ENCODE data around the gene SDK1. TPM values are rescaled to one million over a fixed set of nuclear protein-coding genes. Genes with fewer than 3 reads are reported as not detected.

Gene SDK1
- total and polyA plus RNA-seq, 2 donors (not counting 3 experiments of a cell fraction or from before 2014, with no cell fraction given) = 1.6 to 3.9 TPM

- ChIA-PET POLR2A (no interaction called here), CTCF (no interaction called here)
- Histone ChIP-seq H3K9me3 (replicated peaks; ENCODE audit: control insufficient read depth, insufficient read depth, low read length) (no peaks in the 10 kb centered on the region), H3K4me2 (ENCODE audit: insufficient read depth, low read length) (no peak overlapping the region), H2AFZ (ENCODE audit: low read depth, low read length) (no peak overlapping the region), H4K20me1 (replicated peaks; ENCODE audit: control insufficient read depth, extremely low read depth, insufficient read depth, low read length) (no peaks in the 10 kb centered on the region), H3K4me1 (ENCODE audit: control insufficient read depth, extremely low read depth, insufficient read depth, low read length) (peaks cover 16% of the 10 kb centered on the region), H3K27ac (ENCODE audit: insufficient read depth, low read depth, low read length) (no peak overlapping the region), H3K79me2 (ENCODE audit: control insufficient read depth, insufficient read depth, low read length) (peaks cover 2% of the 10 kb centered on the region), H3K36me3 (ENCODE audit: control insufficient read depth in 2 of 2, extremely low read depth in 1 of 2, insufficient read depth in 2 of 2, low read length in 2 of 2) (no peaks in the 10 kb centered on the region), H3K27me3 (ENCODE audit: control insufficient read depth in 2 of 2, insufficient read depth in 2 of 2, low read length in 2 of 2) (no peaks in the 10 kb centered on the region), H3K9ac (replicated peaks; ENCODE audit: extremely low read depth, insufficient read depth, low read length) (no peak overlapping the region), H3K4me3 (replicated peaks in 1 of 3; ENCODE audit: insufficient read depth in 1 of 3, low read depth in 1 of 3, low read length in 3 of 3) (no peak overlapping the region), H3K9me1 (replicated peaks; ENCODE audit: control insufficient read depth, extremely low read depth, insufficient read depth, low read length) (no peaks in the 10 kb centered on the region)
- TF ChIP-seq CTCF (IDR thresholded peaks at IDR 0.05; ENCODE audit: extremely low read depth in 1 of 2, insufficient read depth in 1 of 2, low read depth in 1 of 2, low read length in 2 of 2) (no peak), POLR2A (IDR thresholded peaks at IDR 0.05; ENCODE audit: low read depth, low read length) (no peak), POLR2AphosphoS5 (IDR thresholded peaks at IDR 0.05; ENCODE audit: insufficient read depth, low read depth, low read length) (no peak), MYC (IDR thresholded peaks at IDR 0.05; ENCODE audit: low read depth, low read length) (no peak)
- intact Hi-C loops (cut with micrococcal nuclease) = no loop called here
- dilution Hi-C loops (cut with MboI; ENCODE audit: extremely low pct_ligation_motif_present, low sequenced_read_pairs) = no loop called here
- DNase-seq (ENCODE audit: low read depth, low spot score) = no peak
- FAIRE-seq = no peak
- BruUV-seq (replicated peaks) = no TSS peak
Observed at GRCh38 chr7:3432911-3433310, 131.9 kb downstream of the SDK1 start.

- POLR2A ChIA-PET = no interaction called here
Observed at GRCh38 chr7:3434611-3435010, 133.6 kb downstream of the SDK1 start.

More at GRCh38 chr7:3434611-3435010, 133.6 kb downstream of the SDK1 start:
- H3K9me1 ChIP-seq (replicated peaks; ENCODE audit: control insufficient read depth, extremely low read depth, insufficient read depth, low read length) = no peaks in the 10 kb centered on the region
- H3K27ac ChIP-seq (ENCODE audit: insufficient read depth, low read depth, low read length) = no peak overlapping the region
- FAIRE-seq = no peak
- TF ChIP-seq GATA2 (IDR thresholded peaks at IDR 0.05; ENCODE audit: insufficient read depth, insufficient read length, low read depth, low read length) (no peak), POLR2A (IDR thresholded peaks at IDR 0.05; ENCODE audit: low read depth, low read length) (no peak), CTCF (IDR thresholded peaks at IDR 0.05; ENCODE audit: extremely low read depth in 1 of 2, insufficient read depth in 1 of 2, low read depth in 1 of 2, low read length in 2 of 2) (no peak), MYC (IDR thresholded peaks at IDR 0.05; ENCODE audit: low read depth, low read length) (no peak), MAX (IDR thresholded peaks at IDR 0.05; ENCODE audit: insufficient read depth, insufficient read length) (no peak), EZH2 (IDR thresholded peaks at IDR 0.05; ENCODE audit: borderline replicate concordance, low read depth, low read length, severe bottlenecking) (no peak), FOS (IDR thresholded peaks at IDR 0.05; ENCODE audit: borderline replicate concordance, insufficient read depth, low read length) (no peak), POLR2AphosphoS5 (IDR thresholded peaks at IDR 0.05; ENCODE audit: insufficient read depth, low read depth, low read length) (no peak), JUN (IDR thresholded peaks at IDR 0.05; ENCODE audit: borderline replicate concordance, insufficient read depth, insufficient read length, low read depth) (no peak)
- DNase-seq (ENCODE audit: low read depth, low spot score) = no peak
- H3K27me3 ChIP-seq (ENCODE audit: control insufficient read depth in 2 of 2, insufficient read depth in 2 of 2, low read length in 2 of 2) = no peaks in the 10 kb centered on the region
- H3K9ac ChIP-seq (replicated peaks; ENCODE audit: extremely low read depth, insufficient read depth, low read length) = no peak overlapping the region
- H3K4me2 ChIP-seq (ENCODE audit: insufficient read depth, low read length) = no peak overlapping the region
- peaks cover 26% of the 10 kb centered on the region for H3K4me1 ChIP-seq (ENCODE audit: control insufficient read depth, extremely low read depth, insufficient read depth, low read length)
- intact Hi-C loops (cut with micrococcal nuclease) (loop anchor here (5.0 kb wide), 3 partner anchors 47 to 463 kb away; no protein-coding TSS in a partner anchor), dilution Hi-C loops (cut with MboI; ENCODE audit: extremely low pct_ligation_motif_present, low sequenced_read_pairs) (no loop called here)
- no TSS peak for BruUV-seq (replicated peaks)
- no peaks in the 10 kb centered on the region for H3K36me3 ChIP-seq (ENCODE audit: control insufficient read depth in 2 of 2, extremely low read depth in 1 of 2, insufficient read depth in 2 of 2, low read length in 2 of 2)
- CTCF ChIA-PET = interaction anchor here (2.0 kb wide), 1 partner anchor 238 kb away, joined by 4 read pairs; no protein-coding TSS in a partner anchor
- H3K79me2 ChIP-seq (ENCODE audit: control insufficient read depth, insufficient read depth, low read length) = peaks cover 2% of the 10 kb centered on the region
- H2AFZ ChIP-seq (ENCODE audit: low read depth, low read length) = no peak overlapping the region
- no peak overlapping the region for H3K4me3 ChIP-seq (replicated peaks in 1 of 3; ENCODE audit: insufficient read depth in 1 of 3, low read depth in 1 of 3, low read length in 3 of 3)
- no peaks in the 10 kb centered on the region for H4K20me1 ChIP-seq (replicated peaks; ENCODE audit: control insufficient read depth, extremely low read depth, insufficient read depth, low read length)
- H3K9me3 ChIP-seq (replicated peaks; ENCODE audit: control insufficient read depth, insufficient read depth, low read length) = no peaks in the 10 kb centered on the region

Measured in endothelial cell of umbilical vein (primary cell).